Fibroblast of mammary gland (primary cell): ENCODE data around the gene ITGA11.

ENCODE experiments used
- DNase-seq: peaks from one replicate; pipeline ENCODE4 v3.0.0-alpha.2; 2010; ENCODE audit warnings: low read depth
- H3K4me3 ChIP-seq: 2 replicates; pipeline ENCODE4 v1.5.1; 2011; ENCODE audit warnings: low read depth, mild to moderate bottlenecking, low read length, moderate library complexity; ENCODE audit not compliant: control insufficient read depth
- CTCF ChIP-seq: conservative IDR thresholded peaks from 2 replicates; pipeline ENCODE4 v1.5.1; 2011; ENCODE audit warnings: low read depth, low read length, inconsistent platforms; ENCODE audit not compliant: control insufficient read depth, insufficient read depth

Gene ITGA11

GRCh38 chr15:68289621-68290352 lies 142.2 kb downstream of the ITGA11 start:
- H3K4me3 ChIP-seq = no peak overlapping the region
- no peak for TF ChIP-seq CTCF
- no peak for DNase-seq

- H3K4me3 ChIP-seq = no peak overlapping the region
- TF ChIP-seq CTCF = no peak
- DNase-seq = no peak
Measured at GRCh38 chr15:68289057-68289456, 142.9 kb downstream of the ITGA11 start.

- H3K4me3 ChIP-seq = no peak overlapping the region
- no peak for TF ChIP-seq CTCF
- no peak for DNase-seq
Measured at GRCh38 chr15:68286256-68286655, 145.7 kb downstream of the ITGA11 start.

- TF ChIP-seq CTCF = no peak
- H3K4me3 ChIP-seq = no peak overlapping the region
- DNase-seq = no peak
Measured at GRCh38 chr15:68285259-68285980, 146.5 kb downstream of the ITGA11 start.

- H3K4me3 ChIP-seq = no peak overlapping the region
- no peak for TF ChIP-seq CTCF
- DNase-seq = no peak
Measured at GRCh38 chr15:68284616-68285258, 147.2 kb downstream of the ITGA11 start.

GRCh38 chr15:68283401-68283800 lies 148.6 kb downstream of the ITGA11 start:
- no peak for TF ChIP-seq CTCF

More at GRCh38 chr15:68283401-68283800, 148.6 kb downstream of the ITGA11 start:
- no peak overlapping the region for H3K4me3 ChIP-seq
- DNase-seq = no peak
